Amygdala (tissue), 56 donors: ENCODE data around the gene B4GALT6.

Experiments
- DNase-seq, 56 donors: peaks; one replicate each; lab custom pipeline; 2025; lab: John Stamatoyannopoulos, UW

The B4GALT6 gene

DNA sequence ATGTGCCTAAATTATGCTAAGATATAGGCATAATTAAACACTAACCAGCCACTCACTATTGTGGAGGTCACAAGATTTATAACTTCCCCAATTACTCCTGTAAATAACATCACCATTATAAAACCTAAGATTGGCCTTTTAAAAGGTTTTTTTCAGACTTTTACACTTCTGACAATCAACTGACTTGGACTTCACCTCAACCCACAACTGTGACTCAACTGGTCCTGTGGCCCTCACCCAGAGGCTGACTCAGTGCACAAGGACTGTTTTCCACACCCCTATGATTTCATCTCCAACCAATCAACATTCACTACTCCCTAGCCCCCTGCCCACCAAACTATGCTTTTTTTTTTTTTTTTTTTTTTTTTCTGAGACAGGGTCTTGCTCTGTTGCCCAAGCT is 81.1 kb downstream of the B4GALT6 start:
- DNase-seq: no peak

DNA sequence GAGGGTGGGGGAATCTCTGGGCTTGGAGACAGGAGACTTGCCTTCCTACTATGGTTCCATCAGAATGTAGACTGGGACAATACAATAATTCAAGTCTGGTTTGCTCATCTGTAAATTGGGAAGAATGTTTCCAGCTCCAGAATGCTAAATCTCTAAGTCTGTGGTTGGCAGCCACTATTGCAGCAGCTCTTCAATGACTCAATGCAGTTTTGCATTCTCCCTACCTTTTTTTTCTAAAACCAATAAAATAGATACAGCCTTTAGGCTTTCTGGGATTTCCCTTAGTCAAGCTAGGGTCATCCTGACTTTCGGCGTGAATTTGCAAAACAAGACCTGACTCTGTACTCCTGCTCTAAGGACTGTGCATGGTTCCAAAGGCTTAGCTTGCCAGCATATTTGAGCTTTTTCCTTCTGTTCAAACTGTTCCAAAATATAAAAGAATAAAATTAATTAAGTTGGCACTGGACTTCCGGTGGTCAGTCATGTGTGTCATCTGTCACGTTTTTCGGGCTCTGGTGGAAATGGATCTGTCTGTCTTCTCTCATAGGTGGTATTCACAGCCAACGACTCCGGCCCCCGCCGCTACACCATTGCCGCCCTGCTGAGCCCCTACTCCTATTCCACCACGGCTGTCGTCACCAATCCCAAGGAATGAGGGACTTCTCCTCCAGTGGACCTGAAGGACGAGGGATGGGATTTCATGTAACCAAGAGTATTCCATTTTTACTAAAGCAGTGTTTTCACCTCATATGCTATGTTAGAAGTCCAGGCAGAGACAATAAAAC is 86.2 kb downstream of the B4GALT6 start:
- no peak for DNase-seq

GRCh38 chr18:31596081-31596872 is 88.1 kb downstream of the B4GALT6 start:
- no peak for DNase-seq

DNA sequence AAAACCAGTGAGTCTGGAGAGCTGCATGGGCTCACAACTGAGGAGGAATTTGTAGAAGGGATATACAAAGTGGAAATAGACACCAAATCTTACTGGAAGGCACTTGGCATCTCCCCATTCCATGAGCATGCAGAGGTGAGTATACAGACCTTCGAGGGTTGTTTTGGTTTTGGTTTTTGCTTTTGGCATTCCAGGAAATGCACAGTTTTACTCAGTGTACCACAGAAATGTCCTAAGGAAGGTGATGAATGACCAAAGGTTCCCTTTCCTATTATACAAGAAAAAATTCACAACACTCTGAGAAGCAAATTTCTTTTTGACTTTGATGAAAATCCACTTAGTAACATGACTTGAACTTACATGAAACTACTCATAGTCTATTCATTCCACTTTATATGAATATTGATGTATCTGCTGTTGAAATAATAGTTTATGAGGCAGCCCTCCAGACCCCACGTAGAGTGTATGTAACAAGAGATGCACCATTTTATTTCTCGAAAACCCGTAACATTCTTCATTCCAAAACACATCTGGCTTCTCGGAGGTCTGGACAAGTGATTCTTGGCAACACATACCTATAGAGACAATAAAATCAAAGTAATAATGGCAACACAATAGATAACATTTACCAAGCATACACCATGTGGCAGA is 89.1 kb downstream of the B4GALT6 start:
- DNase-seq: no peak

DNA sequence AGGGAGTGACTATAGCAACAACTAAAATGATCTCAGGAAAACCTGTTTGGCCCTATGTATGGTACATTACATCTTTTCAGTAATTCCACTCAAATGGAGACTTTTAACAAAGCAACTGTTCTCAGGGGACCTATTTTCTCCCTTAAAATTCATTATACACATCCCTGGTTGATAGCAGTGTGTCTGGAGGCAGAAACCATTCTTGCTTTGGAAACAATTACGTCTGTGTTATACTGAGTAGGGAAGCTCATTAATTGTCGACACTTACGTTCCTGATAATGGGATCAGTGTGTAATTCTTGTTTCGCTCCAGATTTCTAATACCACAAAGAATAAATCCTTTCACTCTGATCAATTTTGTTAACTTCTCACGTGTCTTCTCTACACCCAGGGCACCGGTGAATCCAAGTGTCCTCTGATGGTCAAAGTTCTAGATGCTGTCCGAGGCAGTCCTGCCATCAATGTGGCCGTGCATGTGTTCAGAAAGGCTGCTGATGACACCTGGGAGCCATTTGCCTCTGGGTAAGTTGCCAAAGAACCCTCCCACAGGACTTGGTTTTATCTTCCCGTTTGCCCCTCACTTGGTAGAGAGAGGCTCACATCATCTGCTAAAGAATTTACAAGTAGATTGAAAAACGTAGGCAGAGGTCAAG is 91.7 kb downstream of the B4GALT6 start:
- no peak for DNase-seq

DNA sequence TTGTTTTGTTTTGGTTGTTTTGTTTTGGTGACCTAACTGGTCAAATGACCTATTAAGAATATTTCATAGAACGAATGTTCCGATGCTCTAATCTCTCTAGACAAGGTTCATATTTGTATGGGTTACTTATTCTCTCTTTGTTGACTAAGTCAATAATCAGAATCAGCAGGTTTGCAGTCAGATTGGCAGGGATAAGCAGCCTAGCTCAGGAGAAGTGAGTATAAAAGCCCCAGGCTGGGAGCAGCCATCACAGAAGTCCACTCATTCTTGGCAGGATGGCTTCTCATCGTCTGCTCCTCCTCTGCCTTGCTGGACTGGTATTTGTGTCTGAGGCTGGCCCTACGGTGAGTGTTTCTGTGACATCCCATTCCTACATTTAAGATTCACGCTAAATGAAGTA is 92.8 kb downstream of the B4GALT6 start, which contains the start of gene TTR:
Gene TTR (plus strand): TSS at position 250 of the 400 bp plus-strand sequence. CDS start 26 bp downstream, at position 276.
- DNase-seq: no peak

- DNase-seq: no peak
Observed at GRCh38 chr18:31591113-31591512, 93.3 kb downstream of the B4GALT6 start.

DNA sequence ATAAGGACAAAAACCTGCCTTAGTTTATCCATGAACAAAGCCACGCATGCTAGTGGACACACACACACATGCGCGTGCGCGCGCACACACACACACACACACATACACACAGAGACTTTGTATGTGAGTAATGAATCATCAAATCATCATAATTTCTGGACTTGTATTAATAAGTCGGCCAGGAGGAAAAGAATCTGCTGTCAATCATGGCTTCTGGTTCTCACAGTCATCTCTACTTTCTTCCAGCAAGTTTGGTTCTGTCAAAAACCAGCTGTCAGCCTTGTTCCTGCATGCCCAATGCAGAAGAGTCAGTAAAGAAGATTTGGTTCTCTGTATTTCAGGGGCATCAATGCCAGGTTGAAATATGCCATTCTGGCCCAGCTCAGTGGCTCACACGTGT is 93.8 kb downstream of the B4GALT6 start:
- DNase-seq: no peak

DNA sequence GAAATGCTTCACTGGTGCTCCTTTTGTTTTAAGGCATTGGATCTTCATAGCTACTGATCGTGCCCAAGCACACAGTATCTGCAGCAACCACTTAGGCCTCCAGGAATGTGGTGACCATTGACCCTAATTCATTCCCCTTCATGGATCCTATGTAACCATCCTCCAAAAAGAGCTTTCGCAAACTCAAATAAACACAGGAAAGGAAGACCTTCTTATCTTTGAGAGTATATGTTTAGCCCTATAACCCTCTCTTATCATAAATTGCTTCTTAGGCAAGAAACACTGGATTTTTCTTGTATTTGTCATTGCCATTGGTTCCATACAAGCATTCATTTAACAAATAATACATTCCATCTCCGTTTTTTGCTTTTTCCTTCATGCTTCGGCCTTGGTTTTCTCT is 96.9 kb downstream of the B4GALT6 start:
- DNase-seq: no peak

GRCh38 chr18:31586616-31587015 is 97.8 kb downstream of the B4GALT6 start:
- DNase-seq: no peak

GRCh38 chr18:31585991-31586390 is 98.4 kb downstream of the B4GALT6 start:
- no peak for DNase-seq

GRCh38 chr18:31583185-31583854 is 101.1 kb downstream of the B4GALT6 start:
- no peak for DNase-seq

DNA sequence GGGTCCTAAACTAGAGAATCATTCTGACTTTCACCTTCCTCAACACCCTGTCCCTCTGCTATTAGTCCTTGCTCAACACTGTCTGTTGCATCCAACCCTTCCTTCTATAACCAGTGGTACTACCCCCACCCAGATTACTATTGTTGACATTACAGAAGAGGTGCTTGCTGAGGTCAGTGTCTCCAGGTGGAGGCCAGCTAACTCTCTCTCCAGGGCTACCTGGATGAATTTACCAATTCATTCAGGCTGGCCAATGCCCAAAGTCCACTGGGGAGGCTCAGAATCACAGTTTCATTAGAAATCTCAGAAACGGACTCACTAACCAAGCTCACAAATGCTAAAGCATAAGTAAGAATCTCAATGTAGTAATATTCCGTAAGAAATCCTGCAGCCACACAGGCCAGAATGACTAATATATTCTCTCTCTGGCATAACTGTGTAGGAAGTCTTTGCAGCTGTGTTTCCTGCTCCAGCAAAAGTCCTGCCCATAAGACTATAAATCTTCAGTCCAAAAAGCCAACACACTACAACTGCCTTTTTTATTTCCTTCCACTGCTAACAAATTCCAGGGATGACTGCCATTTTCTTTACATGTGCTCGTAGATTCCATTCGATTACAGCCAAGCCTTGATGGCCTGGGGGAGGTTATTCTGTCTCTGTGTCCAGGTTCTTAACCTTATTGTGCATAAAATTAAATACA is 102.7 kb downstream of the B4GALT6 start:
- DNase-seq: no peak

GRCh38 chr18:31579375-31579774 is 105.0 kb downstream of the B4GALT6 start:
- no peak for DNase-seq

DNA sequence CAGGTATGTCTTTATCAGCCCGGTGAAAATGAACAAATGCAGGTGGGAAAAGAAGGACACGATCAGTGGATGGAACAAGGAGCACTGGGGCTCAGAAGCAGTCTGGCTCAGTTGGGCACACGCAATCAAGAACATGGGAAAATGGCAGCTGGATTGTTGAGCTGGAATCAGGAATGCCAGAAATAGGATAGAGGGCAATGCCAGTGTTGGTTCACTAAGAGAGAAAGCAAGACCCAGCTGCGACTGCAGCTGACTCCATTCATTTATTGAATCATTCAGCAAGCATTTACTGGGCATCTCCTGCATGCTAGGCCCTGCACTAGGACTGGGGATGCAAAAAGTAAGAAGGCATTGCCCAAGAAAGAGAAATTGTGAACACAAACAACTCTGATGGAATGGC is 106.3 kb downstream of the B4GALT6 start:
- DNase-seq: no peak

DNA sequence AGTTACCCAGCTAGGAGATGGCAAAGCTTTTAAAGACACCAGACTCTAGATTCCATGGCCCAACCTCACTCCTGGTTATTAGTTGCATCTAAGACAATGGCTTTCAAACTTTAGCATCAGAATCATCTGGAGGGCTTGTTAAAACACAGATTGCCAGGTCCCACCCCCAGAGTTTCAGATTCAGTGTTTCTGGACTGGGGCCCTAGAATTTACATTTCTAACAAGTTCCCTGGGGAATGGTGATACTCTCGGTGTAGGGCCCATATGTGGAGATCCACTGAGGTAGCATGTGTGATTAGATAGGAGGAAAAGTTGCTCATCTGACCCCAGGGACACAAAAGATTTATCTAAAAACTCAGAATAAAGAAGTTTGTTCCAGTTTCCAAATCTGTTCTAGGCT is 107.2 kb downstream of the B4GALT6 start:
- no peak for DNase-seq

- DNase-seq: no peak
Observed at GRCh38 chr18:31576670-31577069, 107.7 kb downstream of the B4GALT6 start.

- DNase-seq: no peak
Observed at GRCh38 chr18:31575515-31576257, 108.7 kb downstream of the B4GALT6 start.

DNA sequence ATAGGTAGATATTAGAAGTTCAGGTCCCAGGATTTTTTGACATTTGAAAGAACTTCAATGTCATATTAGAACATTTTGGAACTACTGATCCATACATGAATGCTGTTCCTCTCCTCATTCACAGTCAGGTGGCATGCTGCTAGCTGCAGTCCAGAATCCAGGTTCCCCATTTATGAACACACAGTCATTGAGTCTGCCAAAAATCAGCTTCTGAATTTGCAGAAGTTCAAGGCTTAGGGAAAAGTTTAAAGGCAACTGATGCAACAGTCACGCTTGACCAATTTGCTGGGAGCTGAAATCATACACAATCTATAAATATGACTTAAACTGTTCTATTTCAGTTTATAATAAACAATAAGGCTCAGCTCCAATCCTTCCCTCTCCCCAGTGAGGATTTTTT is 110.0 kb downstream of the B4GALT6 start:
- no peak for DNase-seq
